Sigmoid colon (tissue), 4 donors: Measurements from ENCODE around the gene FAM227B.

Experiments used
- CTCF ChIP-seq, 4 experiments: fragments of 450-650 bp in 3 of 4; fragments of 200-600 bp in 1 of 4; IDR thresholded peaks; one replicate each; pipeline ENCODE4 v1.5.1; 2016 to 2019; ENCODE audit warnings: antibody characterized with exemption in 4 of 4, mild to moderate bottlenecking in 3 of 4, moderate library complexity in 2 of 4
- EP300 ChIP-seq, 4 donors: sonication (generic); formaldehyde crosslinking; IDR thresholded peaks; one replicate each; pipeline ENCODE4 v1.6.1; 2017; ENCODE audit warnings: antibody characterized with exemption in 4 of 4
- POLR2A ChIP-seq, 2 donors: fragments of 450-650 bp; IDR thresholded peaks; one replicate each; pipeline ENCODE4 v1.6.1; 2016; ENCODE audit warnings: antibody characterized with exemption in 2 of 2, mild to moderate bottlenecking in 2 of 2, moderate library complexity in 2 of 2
- POLR2AphosphoS5 ChIP-seq, 4 donors: sonication (generic); formaldehyde crosslinking; IDR thresholded peaks; one replicate each; pipeline ENCODE4 v1.6.1; 2017; ENCODE audit warnings: antibody characterized with exemption in 4 of 4

DNA sequence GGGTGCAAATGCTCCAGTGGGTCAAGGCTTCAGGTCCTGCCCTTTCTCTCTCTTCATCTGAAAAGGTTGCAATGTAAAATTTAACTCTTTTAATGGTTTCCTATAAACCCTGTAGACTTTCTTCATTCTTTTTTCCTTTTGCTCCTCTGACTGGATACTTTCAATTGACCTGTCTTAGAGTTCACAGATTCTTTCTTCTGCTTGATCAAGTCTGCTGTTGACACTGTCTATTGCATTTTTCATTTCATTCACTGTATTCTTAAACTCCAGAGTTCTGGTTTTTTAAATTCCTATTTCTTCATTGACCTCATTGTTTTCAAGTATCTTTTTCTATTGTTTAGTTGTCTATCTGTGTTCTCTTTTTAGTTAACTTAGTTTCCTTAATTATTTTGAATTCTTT, 82.1 kb downstream of the FAM227B start:
- no peak for TF ChIP-seq EP300 (IDR thresholded peaks at IDR 0.05)
- TF ChIP-seq CTCF (IDR thresholded peaks at IDR 0.05), result no peak
- no peak for TF ChIP-seq POLR2A (IDR thresholded peaks at IDR 0.05)
- TF ChIP-seq POLR2AphosphoS5 (IDR thresholded peaks at IDR 0.05), result no peak
